ENCODE measurements around the gene HAGHL.
A peak's percentile ranks its signal among the peaks of the same experiment; 100 is the strongest.

The HAGHL gene, protein sequence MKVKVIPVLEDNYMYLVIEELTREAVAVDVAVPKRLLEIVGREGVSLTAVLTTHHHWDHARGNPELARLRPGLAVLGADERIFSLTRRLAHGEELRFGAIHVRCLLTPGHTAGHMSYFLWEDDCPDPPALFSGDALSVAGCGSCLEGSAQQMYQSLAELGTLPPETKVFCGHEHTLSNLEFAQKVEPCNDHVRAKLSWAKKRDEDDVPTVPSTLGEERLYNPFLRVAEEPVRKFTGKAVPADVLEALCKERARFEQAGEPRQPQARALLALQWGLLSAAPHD

DNA sequence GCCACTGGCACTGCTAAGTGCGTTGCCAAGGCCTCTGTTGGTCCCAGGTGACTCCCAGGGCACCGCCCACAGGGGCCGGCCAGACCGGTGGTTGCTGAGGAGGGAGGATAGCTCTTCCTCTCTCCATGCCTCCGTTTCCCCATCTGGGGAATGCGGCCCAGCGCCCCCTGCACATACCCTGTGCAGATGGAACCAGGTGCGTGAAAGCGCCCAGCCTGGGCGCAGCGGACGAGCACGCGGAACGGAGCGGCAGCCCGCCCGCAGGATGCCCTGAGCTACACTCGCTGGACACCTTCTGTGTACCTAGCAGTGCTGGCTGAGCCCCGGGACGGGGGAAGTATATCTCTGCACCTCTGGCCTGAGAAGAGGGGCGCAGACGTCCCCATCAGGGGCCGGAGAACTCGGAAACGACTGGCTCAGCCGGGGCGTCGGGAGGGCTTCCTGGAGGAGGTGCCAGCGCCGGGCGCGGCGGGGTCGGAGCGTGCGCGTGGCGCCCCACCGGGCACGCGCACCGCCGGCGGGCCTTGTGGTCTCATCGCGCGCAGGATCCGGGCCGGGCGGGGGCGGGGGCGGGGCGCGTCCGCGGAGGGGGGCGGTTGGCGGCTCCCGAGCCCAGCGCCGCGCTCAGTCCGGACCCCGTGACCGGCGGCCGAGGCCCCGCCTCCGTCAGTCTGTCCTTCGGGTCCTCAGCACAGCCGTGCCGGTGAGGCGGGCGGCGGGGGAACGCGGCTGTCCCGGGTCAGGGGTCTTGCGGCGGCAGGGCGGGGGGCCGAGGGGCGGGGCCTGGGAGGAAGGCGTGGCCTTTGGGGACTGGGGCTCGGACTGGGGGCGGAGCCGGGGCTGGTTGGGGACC, at the start of gene HAGHL, which contains the start of gene CCDC78:
TSS of gene HAGHL (plus strand) at position 669 of the 853 bp plus-strand sequence. CDS start 404 bp downstream, outside the sequence.
TSS of gene CCDC78 (minus strand) at position 6 of the 853 bp plus-strand sequence. CDS start 76 bp downstream, outside the sequence.
- peak; percentile 41 for DNase-seq (ENCODE audit: low spot score)

DNA sequence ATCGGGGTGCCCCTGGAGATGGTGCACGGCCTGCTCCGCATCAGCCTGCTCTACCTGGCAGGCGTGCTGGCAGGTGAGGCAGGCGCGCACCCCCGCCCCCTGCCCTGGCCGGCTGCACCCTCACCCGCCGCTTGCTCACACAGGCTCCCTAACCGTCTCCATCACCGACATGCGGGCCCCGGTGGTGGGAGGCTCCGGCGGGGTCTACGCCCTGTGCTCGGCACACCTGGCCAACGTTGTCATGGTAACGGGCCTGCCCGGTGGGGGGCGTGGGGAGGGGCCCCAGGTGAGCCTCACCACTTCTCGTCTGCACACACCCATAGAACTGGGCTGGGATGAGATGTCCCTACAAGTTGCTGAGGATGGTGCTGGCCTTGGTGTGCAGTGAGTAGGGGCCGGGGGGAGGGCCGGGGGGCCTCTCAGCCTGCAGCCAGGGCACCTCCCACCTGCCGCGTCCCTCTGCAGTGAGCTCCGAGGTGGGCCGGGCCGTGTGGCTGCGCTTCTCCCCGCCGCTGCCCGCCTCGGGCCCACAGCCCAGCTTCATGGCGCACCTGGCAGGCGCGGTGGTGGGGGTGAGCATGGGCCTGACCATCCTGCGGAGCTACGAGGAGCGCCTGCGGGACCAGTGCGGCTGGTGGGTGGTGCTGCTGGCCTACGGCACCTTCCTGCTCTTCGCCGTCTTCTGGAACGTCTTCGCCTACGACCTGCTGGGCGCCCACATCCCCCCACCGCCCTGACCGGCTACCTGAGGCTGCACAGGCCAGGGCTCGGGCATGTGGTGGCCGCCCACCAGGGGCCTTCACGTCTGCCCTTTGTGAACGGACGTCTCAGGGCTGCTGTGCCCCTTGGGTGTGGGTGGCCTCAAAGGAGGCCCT, 49.4 kb upstream of the HAGHL start:
- no peak for DNase-seq (ENCODE audit: low spot score)

DNA sequence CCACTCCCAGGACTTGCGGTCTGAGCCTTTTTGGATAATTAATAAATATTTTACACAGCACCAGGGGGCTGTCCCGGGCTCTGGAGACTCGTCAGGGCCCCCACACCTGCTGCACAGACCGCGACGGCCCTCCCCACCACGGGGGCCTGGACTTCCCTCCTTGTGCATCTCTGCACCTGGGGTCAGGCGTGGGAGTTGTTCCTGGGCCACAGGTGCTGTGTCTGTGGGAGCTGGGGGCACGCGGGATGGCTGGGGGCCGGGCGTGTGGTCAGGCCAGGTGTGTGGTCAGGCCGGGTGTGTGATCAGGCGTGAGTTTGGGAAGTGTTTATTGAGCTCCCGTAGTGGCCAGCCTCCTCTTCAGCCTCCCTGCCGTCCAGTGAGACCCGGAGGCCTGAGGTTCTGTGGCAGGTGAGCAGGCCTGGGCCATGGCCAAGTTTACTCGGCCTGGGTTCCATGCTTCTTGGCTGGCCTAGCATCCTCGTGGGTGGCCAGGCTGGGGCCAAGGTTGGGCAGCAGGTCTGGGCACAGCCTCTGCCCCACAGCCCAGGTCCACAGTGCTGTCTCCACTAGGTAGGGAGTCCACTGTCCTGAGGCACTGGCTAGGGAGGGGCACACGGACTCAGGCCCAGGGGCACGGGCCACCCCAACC, 48.6 kb upstream of the HAGHL start:
- no peak for DNase-seq (ENCODE audit: low spot score)

DNA sequence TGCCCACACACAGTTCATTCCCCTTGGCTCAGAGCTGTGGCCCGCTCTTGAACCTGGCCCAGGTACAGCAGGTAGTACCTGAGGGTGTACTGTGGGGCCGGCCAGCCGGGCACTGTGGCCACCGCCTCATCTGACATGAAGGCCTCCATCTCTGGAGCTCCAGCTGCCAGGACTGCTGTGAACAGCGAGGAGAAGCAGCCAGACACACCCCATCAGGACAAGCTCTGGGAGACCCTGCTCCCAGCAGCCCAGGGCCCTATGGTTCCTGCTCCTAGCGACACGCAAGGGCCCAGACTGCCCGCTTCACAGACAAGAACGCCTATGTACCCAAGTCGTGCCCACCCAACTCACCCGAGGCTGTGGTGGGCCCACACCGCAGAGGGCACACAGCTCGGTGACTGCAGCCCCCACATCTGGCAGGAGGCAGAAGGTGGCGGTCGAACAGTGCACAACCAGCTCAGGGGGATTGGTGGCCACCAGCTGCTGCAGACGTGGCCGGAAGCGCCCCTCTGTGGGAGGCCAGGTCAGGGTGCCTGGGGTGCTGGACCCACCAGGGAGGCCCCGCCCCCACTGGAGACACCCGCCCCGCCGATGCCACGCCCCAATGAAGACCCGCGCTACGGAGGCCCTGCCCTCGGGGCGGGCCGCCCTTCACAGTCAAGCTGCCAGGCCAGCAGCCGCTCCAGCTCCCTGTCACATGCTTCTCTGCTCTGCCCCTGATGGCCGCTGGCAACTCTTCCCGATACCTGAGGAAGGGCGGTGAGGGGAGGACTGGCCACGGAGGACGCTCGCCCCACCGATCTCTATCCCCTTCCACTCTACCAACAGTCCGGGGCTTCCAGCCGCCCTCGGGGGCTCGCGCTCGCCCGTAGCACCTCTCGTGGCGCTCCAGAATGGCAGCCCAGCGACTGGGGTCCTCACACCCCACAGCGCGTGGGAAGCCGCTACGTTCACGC, 47.8 kb upstream of the HAGHL start:
- peak; percentile 69 for DNase-seq (ENCODE audit: low spot score)

DNA sequence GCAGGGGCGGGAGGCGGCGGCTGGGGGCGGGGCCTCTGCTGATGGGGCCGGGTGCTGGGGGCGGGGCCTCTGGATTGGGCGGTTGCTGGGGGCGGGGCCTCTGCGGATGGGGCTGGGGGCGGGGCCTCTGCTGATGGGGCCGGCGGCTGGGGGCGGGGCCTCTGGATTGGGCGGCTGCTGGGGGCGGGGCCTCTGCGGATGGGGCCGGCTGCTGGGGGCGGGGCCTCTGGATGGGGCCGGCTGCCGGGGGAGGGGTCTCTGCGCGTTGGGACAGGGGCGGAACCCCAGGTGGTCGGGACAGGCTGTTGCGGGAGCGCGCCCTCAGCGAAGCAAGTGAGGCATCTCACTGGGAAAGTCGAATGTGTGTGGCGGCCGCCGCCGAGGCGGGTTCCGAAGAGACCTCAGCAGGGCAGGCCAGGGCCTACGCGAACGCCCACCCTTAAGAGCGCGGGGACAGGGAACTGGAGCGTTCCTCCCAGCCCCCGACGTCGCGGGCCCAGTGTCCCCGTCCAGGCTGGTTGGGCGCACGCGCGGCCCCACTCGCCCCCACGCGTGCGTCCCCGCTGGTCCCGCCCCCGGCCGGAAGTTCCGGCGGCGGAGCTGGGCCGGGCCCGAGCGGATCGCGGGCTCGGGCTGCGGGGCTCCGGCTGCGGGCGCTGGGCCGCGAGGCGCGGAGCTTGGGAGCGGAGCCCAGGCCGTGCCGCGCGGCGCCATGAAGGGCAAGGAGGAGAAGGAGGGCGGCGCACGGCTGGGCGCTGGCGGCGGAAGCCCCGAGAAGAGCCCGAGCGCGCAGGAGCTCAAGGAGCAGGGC, 46.9 kb upstream of the HAGHL start, which contains the start of gene STUB1:
TSS of gene STUB1 (plus strand) at position 597 of the 811 bp plus-strand sequence. CDS start at position 713, 116 bp downstream.
- DNase-seq (ENCODE audit: low spot score) = peak; percentile 85

DNA sequence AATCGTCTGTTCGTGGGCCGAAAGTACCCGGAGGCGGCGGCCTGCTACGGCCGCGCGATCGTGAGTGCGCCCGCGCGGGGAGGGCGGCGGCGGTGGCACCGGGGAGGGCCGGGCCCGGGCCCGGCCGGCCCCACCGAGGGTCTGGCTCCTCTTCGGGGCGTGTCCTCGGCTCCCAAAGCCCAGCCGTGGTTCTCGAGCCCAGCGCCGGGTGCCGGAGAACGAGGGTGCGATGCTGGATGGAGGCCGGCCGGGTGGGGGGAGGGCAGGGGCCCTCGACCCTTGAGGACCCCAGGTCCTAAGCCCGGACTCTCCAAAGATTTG, 46.3 kb upstream of the HAGHL start:
- no peak for DNase-seq (ENCODE audit: low spot score)

DNA sequence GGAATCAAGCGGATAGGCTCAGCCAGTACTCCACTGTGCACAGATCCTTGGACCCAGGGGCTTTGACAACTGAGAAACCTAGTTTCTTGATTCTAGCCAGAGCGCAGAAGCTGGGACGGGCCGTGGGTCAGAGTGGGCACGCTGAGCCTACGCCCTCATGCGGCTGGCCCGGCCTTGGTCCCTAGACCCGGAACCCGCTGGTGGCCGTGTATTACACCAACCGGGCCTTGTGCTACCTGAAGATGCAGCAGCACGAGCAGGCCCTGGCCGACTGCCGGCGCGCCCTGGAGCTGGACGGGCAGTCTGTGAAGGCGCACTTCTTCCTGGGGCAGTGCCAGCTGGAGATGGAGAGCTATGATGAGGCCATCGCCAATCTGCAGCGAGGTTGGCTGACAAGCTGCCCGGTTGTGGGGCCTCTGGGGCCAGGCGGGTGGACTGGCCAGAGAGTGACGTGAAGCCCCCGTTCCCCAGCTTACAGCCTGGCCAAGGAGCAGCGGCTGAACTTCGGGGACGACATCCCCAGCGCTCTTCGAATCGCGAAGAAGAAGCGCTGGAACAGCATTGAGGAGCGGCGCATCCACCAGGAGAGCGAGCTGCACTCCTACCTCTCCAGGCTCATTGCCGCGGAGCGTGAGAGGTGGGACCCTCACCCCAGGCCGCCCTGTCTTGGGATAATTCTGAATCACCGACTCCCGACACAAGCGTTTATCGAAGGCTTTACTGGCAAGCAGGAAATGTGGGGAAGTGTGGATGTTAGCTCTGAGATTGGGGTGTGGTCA, 45.8 kb upstream of the HAGHL start:
- no peak for DNase-seq (ENCODE audit: low spot score)

DNA sequence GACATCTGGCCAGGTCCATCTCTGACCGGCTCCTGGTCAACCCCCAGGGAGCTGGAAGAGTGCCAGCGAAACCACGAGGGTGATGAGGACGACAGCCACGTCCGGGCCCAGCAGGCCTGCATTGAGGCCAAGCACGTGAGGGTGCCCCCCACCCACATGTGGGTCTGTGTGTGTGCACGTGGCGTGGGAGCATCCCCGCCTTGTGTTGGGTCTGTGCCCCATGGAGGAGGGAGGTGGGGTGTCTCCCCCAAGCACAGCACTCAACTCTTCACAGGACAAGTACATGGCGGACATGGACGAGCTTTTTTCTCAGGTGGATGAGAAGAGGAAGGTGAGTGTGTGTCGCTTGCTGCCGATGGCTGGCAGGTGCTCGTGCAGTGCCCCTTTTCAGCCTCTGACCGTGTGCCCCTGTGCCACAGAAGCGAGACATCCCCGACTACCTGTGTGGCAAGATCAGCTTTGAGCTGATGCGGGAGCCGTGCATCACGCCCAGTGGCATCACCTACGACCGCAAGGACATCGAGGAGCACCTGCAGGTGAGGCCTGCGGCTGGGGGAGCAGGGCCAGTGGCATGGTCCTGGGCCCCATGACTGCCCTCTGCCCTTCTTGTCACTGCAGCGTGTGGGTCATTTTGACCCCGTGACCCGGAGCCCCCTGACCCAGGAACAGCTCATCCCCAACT, 45.0 kb upstream of the HAGHL start:
- no peak for DNase-seq (ENCODE audit: low spot score)

DNA sequence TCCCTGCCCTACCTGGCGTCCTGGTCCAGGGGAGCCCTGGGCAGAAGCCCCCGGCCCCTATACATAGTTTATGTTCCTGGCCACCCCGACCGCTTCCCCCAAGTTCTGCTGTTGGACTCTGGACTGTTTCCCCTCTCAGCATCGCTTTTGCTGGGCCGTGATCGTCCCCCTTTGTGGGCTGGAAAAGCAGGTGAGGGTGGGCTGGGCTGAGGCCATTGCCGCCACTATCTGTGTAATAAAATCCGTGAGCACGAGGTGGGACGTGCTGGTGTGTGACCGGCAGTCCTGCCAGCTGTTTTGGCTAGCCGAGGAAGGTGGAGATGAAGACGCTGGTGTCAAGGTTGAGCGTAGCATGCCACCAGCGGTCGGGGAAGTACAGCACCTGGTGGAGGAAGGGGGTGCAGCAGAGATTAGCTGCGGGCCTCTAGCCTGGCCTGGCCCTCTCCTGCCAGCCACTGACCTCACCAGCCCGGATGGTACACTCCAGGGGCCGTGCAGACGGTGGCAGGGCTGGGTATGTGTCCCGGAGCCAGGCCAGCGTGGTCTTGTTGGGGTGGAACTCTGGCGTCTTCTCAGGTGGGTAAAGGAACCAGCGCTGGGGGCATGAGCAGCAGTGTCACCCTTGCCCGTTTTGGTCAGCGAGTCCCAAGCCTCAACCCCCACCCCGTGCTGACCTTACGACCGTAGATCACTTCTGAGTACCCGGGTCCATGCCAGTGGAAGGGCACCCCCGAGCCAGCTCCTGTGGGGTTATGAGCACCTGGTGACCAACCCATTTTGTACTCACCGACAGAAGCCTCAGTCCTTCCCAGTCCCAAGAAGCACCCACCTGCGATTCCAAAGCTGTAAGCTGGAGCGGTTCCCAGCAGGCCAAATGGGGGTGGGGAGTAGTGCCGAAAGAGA, 44.2 kb upstream of the HAGHL start:
- no peak for DNase-seq (ENCODE audit: low spot score)

DNA sequence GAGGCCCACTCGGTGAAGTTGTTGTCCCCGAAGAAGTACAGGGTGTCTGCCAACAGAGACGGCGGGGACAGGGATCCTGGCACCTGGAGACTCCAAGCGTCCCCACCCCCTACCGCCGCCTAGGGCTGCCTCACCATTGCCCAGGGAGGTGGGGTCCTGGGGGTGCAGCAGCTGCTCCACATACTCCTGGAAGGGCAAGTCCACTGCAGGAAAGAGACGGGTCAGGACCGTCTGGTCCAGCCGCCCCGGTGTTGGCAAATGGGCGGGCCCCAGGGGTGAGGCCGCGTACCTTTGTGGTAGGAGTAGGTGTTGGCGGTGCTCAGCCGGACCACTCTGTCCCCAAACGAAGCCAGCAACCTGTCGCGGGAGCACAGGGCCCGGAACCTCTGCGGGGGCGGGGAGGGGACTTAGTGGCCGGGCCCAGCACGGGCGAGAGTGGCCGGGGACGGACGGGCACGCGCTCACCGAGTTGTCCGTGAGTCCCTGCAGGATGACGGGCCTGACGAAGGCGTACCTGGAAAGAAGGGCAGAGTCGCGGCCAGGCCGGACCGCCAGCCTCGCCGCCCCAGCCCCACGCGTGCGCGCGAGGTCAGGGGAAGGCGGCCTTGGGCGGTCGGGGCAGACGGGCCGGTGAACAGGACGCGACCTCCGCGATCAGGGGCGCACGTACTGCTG, 43.4 kb upstream of the HAGHL start:
- DNase-seq (ENCODE audit: low spot score) = no peak

DNA sequence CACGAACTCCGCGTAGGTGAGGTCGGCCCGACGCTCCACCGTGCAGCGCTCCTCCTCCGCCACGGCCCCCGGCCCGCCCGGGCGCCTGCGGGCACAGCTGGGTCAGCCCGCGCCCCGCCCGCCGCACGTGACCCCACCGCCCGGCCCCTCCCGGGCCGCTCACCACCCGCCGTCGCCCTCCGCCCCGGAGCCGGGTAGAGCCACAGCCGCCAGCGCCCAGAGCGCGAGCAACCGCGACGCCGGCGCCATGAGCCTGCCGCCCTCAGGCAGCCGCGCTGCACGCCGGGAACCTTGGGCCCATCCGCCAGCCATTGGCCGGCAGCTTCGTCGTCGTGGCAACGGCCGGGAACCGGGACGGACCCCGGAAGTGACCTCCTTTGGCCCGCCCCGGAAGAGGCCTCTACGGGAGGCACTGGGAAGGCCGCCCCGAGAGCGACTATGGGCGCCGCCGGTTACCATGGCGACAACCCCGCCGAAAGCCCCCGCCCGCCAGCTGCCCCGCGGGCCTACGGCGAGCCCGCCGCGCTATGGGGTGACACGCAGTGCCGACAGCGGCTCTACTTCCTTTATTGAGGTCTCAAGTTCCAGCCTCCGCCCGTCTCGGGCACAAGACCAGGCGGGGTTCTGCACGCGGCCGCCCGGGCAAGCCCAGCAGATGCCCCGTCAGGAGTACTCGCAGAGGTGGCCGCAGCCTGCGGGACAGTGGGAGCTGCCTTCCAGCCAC, 42.7 kb upstream of the HAGHL start, which contains the start of gene JMJD8:
TSS of gene JMJD8 (minus strand) at position 264 of the 724 bp plus-strand sequence. CDS start at position 249, 15 bp downstream.
- peak; percentile 94 for DNase-seq (ENCODE audit: low spot score)

DNA sequence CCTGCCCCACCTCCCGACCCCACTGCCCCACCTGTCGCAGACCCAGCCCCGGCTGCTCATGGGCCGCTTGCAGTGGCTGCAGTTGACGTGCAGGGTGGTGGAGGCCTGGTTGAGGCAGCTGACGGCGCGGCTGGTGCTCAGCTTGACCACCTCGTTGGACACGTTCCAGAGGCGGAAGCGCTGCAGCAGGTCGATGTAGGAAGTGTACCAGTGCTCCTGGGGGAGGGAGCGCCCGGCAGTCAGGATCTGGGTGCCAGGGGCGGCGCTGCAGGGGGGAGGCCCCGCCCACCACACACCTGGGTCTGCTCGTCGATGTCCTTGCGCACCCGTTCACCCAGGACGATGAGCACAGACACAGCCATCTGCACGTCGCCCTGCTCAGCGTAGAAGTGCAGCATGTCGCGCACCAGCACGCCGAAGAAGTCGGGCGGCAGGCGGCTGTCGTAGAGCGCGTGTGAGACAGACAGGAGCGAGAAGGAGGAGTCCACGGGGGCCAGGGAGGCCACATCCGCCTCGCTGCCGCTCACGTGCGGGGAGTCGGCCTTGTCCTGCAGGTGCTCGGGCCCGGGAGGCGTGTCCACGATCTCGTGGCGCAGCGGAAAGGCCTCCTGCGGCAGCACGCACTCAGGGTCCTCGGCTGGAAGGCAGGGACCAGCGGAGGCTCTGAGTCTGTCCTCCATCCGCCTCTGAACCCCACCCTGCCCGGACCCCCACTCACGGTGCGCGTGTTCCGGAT, 41.8 kb upstream of the HAGHL start:
- DNase-seq (ENCODE audit: low spot score) = no peak

DNA sequence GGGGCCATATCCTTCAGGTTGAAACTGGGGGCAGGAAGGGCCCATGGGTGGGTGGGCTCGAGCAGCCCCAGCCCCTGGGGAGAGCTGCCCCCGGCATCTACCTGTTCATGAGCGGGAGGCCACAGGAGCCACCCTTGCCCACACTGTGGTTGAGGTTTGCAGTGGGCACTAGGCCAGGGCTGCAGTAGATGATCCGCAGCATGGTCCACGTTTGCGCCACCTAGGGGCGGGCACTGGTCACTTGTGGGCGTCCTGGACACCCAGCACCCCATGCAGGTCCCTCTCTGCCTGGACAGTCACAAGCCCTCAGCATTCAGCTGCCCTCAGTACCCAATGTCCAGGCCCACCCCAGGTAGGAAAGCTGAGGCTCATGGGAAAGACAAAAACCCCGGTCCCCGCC, 40.9 kb upstream of the HAGHL start:
- DNase-seq (ENCODE audit: low spot score) = no peak

DNA sequence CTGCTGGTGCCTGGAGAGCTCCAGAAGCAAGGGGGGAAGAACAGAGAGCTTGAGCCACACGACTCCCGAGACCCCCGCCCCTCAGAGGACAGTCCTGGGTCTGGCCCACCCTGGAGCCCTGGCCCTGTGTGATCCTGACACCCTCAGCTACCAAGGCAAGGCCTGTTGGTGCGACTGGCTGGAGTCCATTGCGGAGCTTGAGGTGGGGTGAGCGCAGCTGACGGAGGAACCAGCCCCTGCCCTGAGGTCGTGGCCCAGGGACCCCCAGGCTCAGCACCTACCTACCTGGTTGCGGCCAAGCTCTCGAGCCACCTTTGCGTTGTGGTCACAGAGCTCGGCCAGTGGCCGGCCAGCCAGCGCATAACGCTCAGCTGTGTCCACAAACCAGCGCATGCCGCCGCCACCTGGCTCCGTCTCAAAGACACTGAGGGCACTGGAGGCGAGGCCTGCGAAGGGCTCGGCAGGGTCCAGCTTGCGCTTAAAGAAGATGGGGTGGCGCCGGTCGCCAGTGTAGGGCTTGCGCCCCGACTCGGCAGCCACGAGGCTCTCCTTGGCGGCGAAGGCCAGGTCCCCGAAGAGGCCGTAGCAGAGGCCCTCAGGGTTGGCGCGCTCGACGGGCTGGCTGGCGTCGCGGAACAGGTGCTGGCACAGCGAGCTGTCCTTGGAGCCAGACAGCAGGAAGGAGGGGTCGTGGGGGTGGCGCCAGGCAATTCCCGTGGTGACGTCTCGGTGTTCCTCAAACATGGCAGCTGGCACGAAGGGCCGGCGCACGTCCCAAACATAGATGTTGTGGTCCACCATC, 40.2 kb upstream of the HAGHL start:
- DNase-seq (ENCODE audit: low spot score) = no peak
